NCI-H2081 (cell line): ENCODE results near the gene FOXP1.

Experiments
- DNase-seq, 2 experiments: peaks; one replicate each; lab custom pipeline; 2025; lab: John Stamatoyannopoulos, UW

Gene FOXP1

GRCh38 chr3:71148455-71149060 is 435.0 kb downstream of the FOXP1 start:
- no peak for DNase-seq

- no peak for DNase-seq
Measured at GRCh38 chr3:71146673-71147072, 436.9 kb downstream of the FOXP1 start.

GRCh38 chr3:71145954-71146353 is 437.6 kb downstream of the FOXP1 start:
- no peak for DNase-seq

GRCh38 chr3:71144525-71145253 is 438.8 kb downstream of the FOXP1 start:
- no peak for DNase-seq

- DNase-seq: no peak
Measured at GRCh38 chr3:71143493-71143892, 440.0 kb downstream of the FOXP1 start.

GRCh38 chr3:71142441-71143161 is 440.9 kb downstream of the FOXP1 start:
- no peak for DNase-seq

- no peak for DNase-seq
Measured at GRCh38 chr3:71140477-71140876, 443.1 kb downstream of the FOXP1 start.

- DNase-seq: no peak
Measured at GRCh38 chr3:71139496-71139895, 444.0 kb downstream of the FOXP1 start.

- DNase-seq: no peak
Measured at GRCh38 chr3:71138410-71138809, 445.1 kb downstream of the FOXP1 start.

GRCh38 chr3:71136276-71136675 is 447.3 kb downstream of the FOXP1 start:
- no peak for DNase-seq

- no peak for DNase-seq
Measured at GRCh38 chr3:71135373-71136088, 448.0 kb downstream of the FOXP1 start.

- no peak for DNase-seq
Measured at GRCh38 chr3:71134521-71134920, 449.0 kb downstream of the FOXP1 start.

- DNase-seq: no peak
Measured at GRCh38 chr3:71133865-71134264, 449.7 kb downstream of the FOXP1 start.

- peak in 1 of 2 experiments; percentile 57 for DNase-seq
Measured at GRCh38 chr3:71132995-71133730, 450.4 kb downstream of the FOXP1 start.

GRCh38 chr3:71131375-71132314 is 451.9 kb downstream of the FOXP1 start:
- DNase-seq: peak in 1 of 2 experiments; percentile 16

GRCh38 chr3:71130471-71131374 is 452.8 kb downstream of the FOXP1 start:
- DNase-seq: peak; percentile 49 to 56

GRCh38 chr3:71129611-71130431 is 453.7 kb downstream of the FOXP1 start:
- DNase-seq: peak in 1 of 2 experiments; percentile 44

- DNase-seq: peak in 1 of 2 experiments; percentile 10
Measured at GRCh38 chr3:71128961-71129360, 454.6 kb downstream of the FOXP1 start.

- DNase-seq: no peak
Measured at GRCh38 chr3:71127844-71128243, 455.7 kb downstream of the FOXP1 start.
